Lung (tissue), 12 donors: ENCODE measurements around the gene SSR4. TPM values are rescaled to one million over a fixed set of nuclear protein-coding genes. Genes with fewer than 3 reads are reported as not detected.

Source experiments
- ATAC-seq: fragments of 200-7000 bp; cut with Tn5 transposase; one replicate; pipeline ENCODE4 v1.9.1; 2020; ENCODE audit warnings: moderate number of reproducible peaks; ENCODE audit not compliant: insufficient read depth, low FRiP score
- DNase-seq, 3 donors: peaks; one replicate each; pipeline ENCODE4 v3.0.0-alpha.2; 2013 to 2017
- H3K27ac ChIP-seq, 2 donors: one replicate each; pipeline ENCODE4 v1.5.1; 2013; ENCODE audit warnings: mild to moderate bottlenecking in 2 of 2, moderate library complexity in 2 of 2, control low read depth in 1 of 2, inconsistent platforms in 1 of 2, low read depth in 1 of 2, low read length in 1 of 2
- H3K27me3 ChIP-seq, 3 donors: one replicate each; pipeline ENCODE4 v1.5.1; 2013; ENCODE audit warnings: low read length in 2 of 3; ENCODE audit not compliant: control insufficient read depth in 3 of 3, insufficient read depth in 3 of 3
- H3K36me3 ChIP-seq, 4 donors: one replicate each; pipeline ENCODE4 v1.5.1; 2013; ENCODE audit warnings: low read length in 4 of 4, mild to moderate bottlenecking in 1 of 4, moderate library complexity in 1 of 4; ENCODE audit not compliant: control insufficient read depth in 4 of 4, insufficient read depth in 4 of 4
- H3K4me1 ChIP-seq, 5 donors: one replicate each; pipeline ENCODE4 v1.5.1; 2013; ENCODE audit warnings: low read length in 5 of 5, mild to moderate bottlenecking in 2 of 5, moderate library complexity in 1 of 5; ENCODE audit not compliant: control insufficient read depth in 5 of 5, insufficient read depth in 5 of 5
- H3K4me3 ChIP-seq: one replicate; pipeline ENCODE4 v1.5.1; 2013; ENCODE audit warnings: mild to moderate bottlenecking, control low read depth, moderate library complexity
- H3K9ac ChIP-seq, 2 donors: one replicate each; pipeline ENCODE4 v1.5.1; 2013; ENCODE audit warnings: low read length in 2 of 2, control low read depth in 1 of 2; ENCODE audit not compliant: insufficient read depth in 1 of 2
- H3K9me3 ChIP-seq, 4 donors: one replicate each; pipeline ENCODE4 v1.5.1; 2013; ENCODE audit warnings: low read length in 3 of 4, mild to moderate bottlenecking in 1 of 4, moderate library complexity in 1 of 4; ENCODE audit not compliant: control insufficient read depth in 4 of 4, insufficient read depth in 3 of 4
- CTCF ChIP-seq: IDR thresholded peaks from 2 replicates; pipeline ENCODE4 v1.5.1; 2012; ENCODE audit warnings: mild to moderate bottlenecking; ENCODE audit errors: control extremely low read depth, extremely low read depth
- WGBS, 2 donors: extraction: QIAGEN DNeasy Blood & Tissue Kit; methylation state at CpG; one replicate each; pipeline ENCODE4 v1.1.7; 2013; 5-methylcytosine and 5-hydroxymethylcytosine counted together
- polyA plus RNA-seq, 2 donors: library from polyadenylated mRNA; stranded (reverse); fragments of 200-250 nt; gene quantifications; one replicate each; pipeline ENCODE4 v1.2.1, GENCODE V29; 2013
- total RNA-seq, 2 donors: library from RNA; depleted of rRNA in 1 of 2; stranded (reverse); fragments of >200 nt in 1 of 2; gene quantifications; one replicate each; pipeline ENCODE4 v1.2.1, GENCODE V29; 2014 to 2021
- donor health status: control.
- donor health status: control.
- donor health status: Bipolar disorder and iron deficiency.
- donor health status: healthy.
- donor health status: DM: yes; HTN: yes; CAD: no.

The SSR4 gene
- total and polyA plus RNA-seq, 4 donors = 84.2 to 1,008 (median 567) TPM

- H3K27me3 ChIP-seq = no peaks in the 10 kb centered on the region
- no peak for TF ChIP-seq CTCF
- H3K27ac ChIP-seq = no peak overlapping the region
- whole genome bisulfite sequencing, 2 donors = 40 to 82% methylated on average over 1 to 17 of the region's 22 CpGs
- no peak overlapping the region for H3K9ac ChIP-seq
- DNase-seq (peak in 1 of 3 donors; percentile 9), ATAC-seq (no peak)
- no peaks in the 10 kb centered on the region for H3K36me3 ChIP-seq
- H3K9me3 ChIP-seq = peaks cover 0 to 2% (median 0%) of the 10 kb centered on the region in 4 donors
- H3K4me1 ChIP-seq = peaks cover 0 to 4% (median 0%) of the 10 kb centered on the region in 5 donors
- H3K4me3 ChIP-seq = no peak overlapping the region
Measured at GRCh38 chrX:153776611-153777045, 17.8 kb upstream of the SSR4 start.

GRCh38 chrX:153777261-153778090 lies 17.0 kb upstream of the SSR4 start:
- Histone ChIP-seq H3K9me3 (peaks cover 0 to 2% (median 0%) of the 10 kb centered on the region in 4 donors), H3K9ac (no peak overlapping the region), H3K27me3 (no peaks in the 10 kb centered on the region), H3K4me1 (peaks cover 0 to 4% (median 0%) of the 10 kb centered on the region in 5 donors), H3K4me3 (no peak overlapping the region), H3K27ac (no peak overlapping the region), H3K36me3 (no peaks in the 10 kb centered on the region)
- 89 to 90% methylated on average over 20 to 34 of the region's 34 CpGs for WGBS, 2 donors
- TF ChIP-seq CTCF = no peak
- DNase-seq (no peak), ATAC-seq (no peak)

GRCh38 chrX:153778181-153778580 lies 16.3 kb upstream of the SSR4 start:
- Histone ChIP-seq H3K36me3 (no peaks in the 10 kb centered on the region), H3K9ac (no peak overlapping the region), H3K4me1 (peaks cover 0 to 4% (median 0%) of the 10 kb centered on the region in 5 donors), H3K4me3 (no peak overlapping the region), H3K9me3 (peaks cover 0 to 2% (median 0%) of the 10 kb centered on the region in 4 donors), H3K27ac (no peak overlapping the region), H3K27me3 (no peaks in the 10 kb centered on the region)
- WGBS, 2 donors = 74 to 82% methylated on average over 16 to 17 of the region's 17 CpGs
- DNase-seq (no peak), ATAC-seq (no peak)
- TF ChIP-seq CTCF = no peak
